Upper lobe of left lung (tissue), 4 donors: ENCODE data around the gene NELFCD.

Source experiments
- POLR2A ChIP-seq, 4 donors: fragments of 450-650 bp; IDR thresholded peaks; one replicate each; pipeline ENCODE4 v1.5.1; 2016 to 2017; ENCODE audit warnings: antibody characterized with exemption in 4 of 4, mild to moderate bottlenecking in 2 of 4
- POLR2AphosphoS5 ChIP-seq, 2 donors: sonication (generic); formaldehyde crosslinking; IDR thresholded peaks; one replicate each; pipeline ENCODE4 v1.5.1; 2017; ENCODE audit warnings: antibody characterized with exemption in 2 of 2
- TF ChIP-seq, protein P1 (sequence below), 6 experiments: fragments of 450-650 bp in 4 of 6; fragments of 200-600 bp in 2 of 6; sonication (generic) in 2 of 6; IDR thresholded peaks; one replicate each; pipeline ENCODE4 v1.5.1; 2016 to 2019; ENCODE audit warnings: antibody characterized with exemption in 6 of 6

DNA sequence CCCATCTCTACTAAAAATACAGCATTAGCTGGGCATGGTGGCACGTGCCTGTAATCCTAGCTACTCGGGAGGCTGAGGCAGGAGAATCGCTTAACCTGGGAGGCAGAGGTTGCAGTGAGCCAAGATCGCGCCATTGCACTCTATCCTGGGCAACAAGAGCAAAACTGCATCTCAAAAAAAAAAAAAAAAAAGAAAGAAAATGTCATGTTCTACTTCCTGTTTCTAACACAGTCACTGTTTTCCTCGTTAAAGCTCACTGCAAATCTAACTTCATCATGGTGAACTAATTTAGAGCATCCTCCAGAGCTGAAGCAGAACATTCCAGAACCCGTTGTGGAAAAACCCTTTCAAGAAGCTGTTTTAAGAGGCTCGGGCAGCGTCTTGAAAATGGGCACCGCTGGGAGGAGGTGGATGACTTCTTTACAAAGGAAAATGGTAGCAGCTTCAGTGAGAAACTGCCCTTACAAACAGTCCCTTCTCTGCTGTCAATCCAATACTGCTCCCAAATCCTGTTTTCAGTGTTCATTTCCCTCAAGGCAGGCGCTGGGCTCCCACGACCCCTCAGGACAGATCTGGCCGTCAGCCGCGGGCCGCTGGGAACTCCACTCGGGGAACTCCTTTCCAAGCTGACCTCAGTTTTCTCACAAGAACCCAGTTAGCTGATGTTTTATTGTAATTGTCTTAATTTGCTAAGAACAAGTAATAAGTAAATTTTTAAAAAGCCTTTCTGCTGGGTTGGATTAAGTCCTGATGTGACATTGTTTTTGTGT lies 13.5 kb downstream of the NELFCD start:
- TF ChIP-seq, protein P1, sequence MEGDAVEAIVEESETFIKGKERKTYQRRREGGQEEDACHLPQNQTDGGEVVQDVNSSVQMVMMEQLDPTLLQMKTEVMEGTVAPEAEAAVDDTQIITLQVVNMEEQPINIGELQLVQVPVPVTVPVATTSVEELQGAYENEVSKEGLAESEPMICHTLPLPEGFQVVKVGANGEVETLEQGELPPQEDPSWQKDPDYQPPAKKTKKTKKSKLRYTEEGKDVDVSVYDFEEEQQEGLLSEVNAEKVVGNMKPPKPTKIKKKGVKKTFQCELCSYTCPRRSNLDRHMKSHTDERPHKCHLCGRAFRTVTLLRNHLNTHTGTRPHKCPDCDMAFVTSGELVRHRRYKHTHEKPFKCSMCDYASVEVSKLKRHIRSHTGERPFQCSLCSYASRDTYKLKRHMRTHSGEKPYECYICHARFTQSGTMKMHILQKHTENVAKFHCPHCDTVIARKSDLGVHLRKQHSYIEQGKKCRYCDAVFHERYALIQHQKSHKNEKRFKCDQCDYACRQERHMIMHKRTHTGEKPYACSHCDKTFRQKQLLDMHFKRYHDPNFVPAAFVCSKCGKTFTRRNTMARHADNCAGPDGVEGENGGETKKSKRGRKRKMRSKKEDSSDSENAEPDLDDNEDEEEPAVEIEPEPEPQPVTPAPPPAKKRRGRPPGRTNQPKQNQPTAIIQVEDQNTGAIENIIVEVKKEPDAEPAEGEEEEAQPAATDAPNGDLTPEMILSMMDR (IDR thresholded peaks at IDR 0.05), result no peak
- TF ChIP-seq POLR2AphosphoS5 (IDR thresholded peaks at IDR 0.05), result no peak
- TF ChIP-seq POLR2A (IDR thresholded peaks at IDR 0.05), result no peak
